ENCODE results near the gene MLIP. TPM values are rescaled to one million over a fixed set of nuclear protein-coding genes. Genes with fewer than 3 reads are reported as not detected.

The MLIP gene
- total RNA-seq, 1 experiment from 2014 or later: not detected

GRCh38 chr6:54068694-54069093 is 42.5 kb upstream of the MLIP start:
- TF ChIP-seq AFF4 (CRISPR knock-in tag; IDR thresholded peaks at IDR 0.05; ENCODE audit: borderline replicate concordance) (no peak), IRF2 (CRISPR knock-in tag; IDR thresholded peaks at IDR 0.05; ENCODE audit: borderline replicate concordance, low read depth) (no peak), FOXJ3 (CRISPR knock-in tag; IDR thresholded peaks at IDR 0.05; ENCODE audit: borderline replicate concordance) (no peak), GABPB1 (CRISPR knock-in tag; IDR thresholded peaks at IDR 0.05) (no peak), IRF1 (CRISPR knock-in tag; IDR thresholded peaks at IDR 0.05) (no peak), PREB (CRISPR knock-in tag; IDR thresholded peaks at IDR 0.05; ENCODE audit: borderline replicate concordance) (no peak), ZNF416 (CRISPR knock-in tag; IDR thresholded peaks at IDR 0.05) (no peak), ATF3 (CRISPR knock-in tag; conservative IDR thresholded peaks at IDR 0.05) (no peak)
- ATAC-seq: no peak
- H3K9me3 Mint-ChIP-seq: no peaks in the 10 kb centered on the region
- H3K4me1 Mint-ChIP-seq: peaks cover 20% of the 10 kb centered on the region
- CTCF ChIA-PET: interaction anchor here (0.6 kb wide), 1 partner anchor 93 kb away, joined by 3 read pairs; no protein-coding TSS in a partner anchor
- no peaks in the 10 kb centered on the region for H3K27me3 Mint-ChIP-seq (ENCODE audit: low read depth)
- no peak for DNase-seq (ENCODE audit: low spot score)
- H3K36me3 Mint-ChIP-seq: no peaks in the 10 kb centered on the region
- POLR2A ChIA-PET: no interaction called here
- no peak overlapping the region for H3K4me3 Mint-ChIP-seq
- H3K27ac Mint-ChIP-seq: no peak overlapping the region

- POLR2A ChIA-PET: no interaction called here
- H3K27ac Mint-ChIP-seq: no peak overlapping the region
- H3K4me3 Mint-ChIP-seq: no peak overlapping the region
- H3K27me3 Mint-ChIP-seq (ENCODE audit: low read depth): no peaks in the 10 kb centered on the region
- ATAC-seq: no peak
- no peak for DNase-seq (ENCODE audit: low spot score)
- peaks cover 32% of the 10 kb centered on the region for H3K4me1 Mint-ChIP-seq
- H3K36me3 Mint-ChIP-seq: no peaks in the 10 kb centered on the region
- CTCF ChIA-PET: no interaction called here
- no peaks in the 10 kb centered on the region for H3K9me3 Mint-ChIP-seq
- TF ChIP-seq RORB (CRISPR knock-in tag; IDR thresholded peaks at IDR 0.05): no peak
- no peak for TF ChIP-seq TEAD1 (CRISPR knock-in tag; IDR thresholded peaks at IDR 0.05)
- TF ChIP-seq ATF1 (CRISPR knock-in tag; IDR thresholded peaks at IDR 0.05): no peak
- no peak for TF ChIP-seq MXD4 (CRISPR knock-in tag; IDR thresholded peaks at IDR 0.05; ENCODE audit: borderline replicate concordance)
- TF ChIP-seq ZNF425 (CRISPR knock-in tag; conservative IDR thresholded peaks at IDR 0.05): no peak
- no peak for TF ChIP-seq NR2C2 (CRISPR knock-in tag; IDR thresholded peaks at IDR 0.05)
- TF ChIP-seq ZNF219 (CRISPR knock-in tag; IDR thresholded peaks at IDR 0.05; ENCODE audit: borderline replicate concordance): no peak
- no peak for TF ChIP-seq ZNF263 (CRISPR knock-in tag; IDR thresholded peaks at IDR 0.05; ENCODE audit: low read depth)
- no peak for TF ChIP-seq ERG (CRISPR knock-in tag; IDR thresholded peaks at IDR 0.05)
- TF ChIP-seq NFATC4 (CRISPR knock-in tag; IDR thresholded peaks at IDR 0.05): no peak
- TF ChIP-seq ZNF281 (CRISPR knock-in tag; IDR thresholded peaks at IDR 0.05): no peak
- TF ChIP-seq E2F5 (CRISPR knock-in tag; IDR thresholded peaks at IDR 0.05): no peak
- no peak for TF ChIP-seq MAX (CRISPR knock-in tag; IDR thresholded peaks at IDR 0.05)
- TF ChIP-seq CREB1 (CRISPR knock-in tag; IDR thresholded peaks at IDR 0.05): no peak
- TF ChIP-seq TEAD4 (CRISPR knock-in tag; IDR thresholded peaks at IDR 0.05): no peak
Measured at GRCh38 chr6:54070025-54070424, 41.2 kb upstream of the MLIP start.
